SK-N-SH (cell line): Measurements from ENCODE around the gene MUS81.
A peak's percentile ranks its signal among the peaks of the same experiment; 100 is the strongest.

Source experiments
- EP300 ChIP-seq, 2 experiments: IDR thresholded peaks; 2 replicates each; pipeline versions ENCODE4 v1.4.0 to v1.6.1; 2012; ENCODE audit warnings: borderline replicate concordance in 1 of 2, low read depth in 1 of 2, low read length in 1 of 2
- MXI1 ChIP-seq: IDR thresholded peaks from 2 replicates; pipeline ENCODE4 v1.6.1; 2012; ENCODE audit warnings: mild to moderate bottlenecking, low read depth, low read length, improper control_type of control experiment
- SMC3 ChIP-seq: IDR thresholded peaks from 2 replicates; pipeline ENCODE4 v1.6.1; 2012; ENCODE audit warnings: low read depth, low read length, improper control_type of control experiment
- TCF12 ChIP-seq: IDR thresholded peaks from 2 replicates; pipeline ENCODE4 v1.4.0; 2012
- TEAD4 ChIP-seq: IDR thresholded peaks from 2 replicates; pipeline ENCODE4 v1.4.0; 2012; ENCODE audit warnings: mild to moderate bottlenecking, borderline replicate concordance; ENCODE audit not compliant: insufficient read depth
- YY1 ChIP-seq: IDR thresholded peaks from 2 replicates; pipeline ENCODE4 v1.4.0; 2012; ENCODE audit warnings: low read depth, mild to moderate bottlenecking
- TF ChIP-seq, protein P1 (sequence below): fragments of 200-600 bp; sonication (generic); IDR thresholded peaks from 2 replicates; pipeline ENCODE4 v1.6.1; 2017; ENCODE audit warnings: antibody characterized with exemption, mild to moderate bottlenecking, moderate library complexity

DNA sequence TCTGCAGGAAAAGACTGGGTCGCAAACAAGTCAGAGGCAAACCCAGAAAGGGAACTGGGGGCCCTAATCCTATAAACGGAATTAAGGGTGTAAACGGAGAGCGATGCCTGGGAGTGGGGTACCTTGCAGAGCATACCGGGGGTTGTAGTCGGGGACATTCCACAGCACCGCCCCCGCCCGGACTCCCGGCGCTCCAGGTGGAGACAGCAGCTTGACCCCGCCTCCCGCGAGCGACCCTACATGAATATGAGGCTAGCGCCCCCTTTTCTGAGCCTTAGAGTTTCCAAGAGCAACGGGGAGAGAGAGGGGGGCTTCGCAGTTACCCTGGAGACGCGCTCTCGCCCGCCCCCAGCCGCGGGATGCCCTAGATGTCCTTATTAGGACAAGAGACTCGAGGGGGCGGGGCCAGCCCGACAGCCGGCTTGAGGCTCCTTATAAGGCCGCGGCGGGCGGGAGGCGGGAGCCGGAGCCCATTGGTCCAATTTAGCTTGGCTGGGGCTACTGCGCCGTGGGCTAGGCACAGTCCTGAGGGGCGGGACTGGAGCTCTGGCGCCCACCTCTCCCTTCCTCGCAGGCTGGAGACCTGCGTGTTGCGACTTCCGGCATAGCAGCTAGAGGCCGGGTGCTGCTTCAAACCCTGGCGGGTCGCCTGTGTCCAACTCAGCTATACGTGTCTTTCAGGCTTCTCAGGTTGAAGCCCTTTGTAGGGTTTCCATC, 980 bp upstream of the MUS81 start:
- TF ChIP-seq, protein P1, sequence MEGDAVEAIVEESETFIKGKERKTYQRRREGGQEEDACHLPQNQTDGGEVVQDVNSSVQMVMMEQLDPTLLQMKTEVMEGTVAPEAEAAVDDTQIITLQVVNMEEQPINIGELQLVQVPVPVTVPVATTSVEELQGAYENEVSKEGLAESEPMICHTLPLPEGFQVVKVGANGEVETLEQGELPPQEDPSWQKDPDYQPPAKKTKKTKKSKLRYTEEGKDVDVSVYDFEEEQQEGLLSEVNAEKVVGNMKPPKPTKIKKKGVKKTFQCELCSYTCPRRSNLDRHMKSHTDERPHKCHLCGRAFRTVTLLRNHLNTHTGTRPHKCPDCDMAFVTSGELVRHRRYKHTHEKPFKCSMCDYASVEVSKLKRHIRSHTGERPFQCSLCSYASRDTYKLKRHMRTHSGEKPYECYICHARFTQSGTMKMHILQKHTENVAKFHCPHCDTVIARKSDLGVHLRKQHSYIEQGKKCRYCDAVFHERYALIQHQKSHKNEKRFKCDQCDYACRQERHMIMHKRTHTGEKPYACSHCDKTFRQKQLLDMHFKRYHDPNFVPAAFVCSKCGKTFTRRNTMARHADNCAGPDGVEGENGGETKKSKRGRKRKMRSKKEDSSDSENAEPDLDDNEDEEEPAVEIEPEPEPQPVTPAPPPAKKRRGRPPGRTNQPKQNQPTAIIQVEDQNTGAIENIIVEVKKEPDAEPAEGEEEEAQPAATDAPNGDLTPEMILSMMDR = peak; percentile 25; the same call in 1 of the 2 replicates
- TF ChIP-seq YY1 = no peak
- no peak for TF ChIP-seq TEAD4
- peak in 1 of 2 experiments; percentile 20; a peak in 1 of 4 replicates for TF ChIP-seq EP300 (IDR thresholded peaks at IDR 0.05; ENCODE audit: borderline replicate concordance in 1 of 2, low read depth in 1 of 2, low read length in 1 of 2)
- peak; percentile 25 for TF ChIP-seq MXI1
- no peak for TF ChIP-seq TCF12
- no peak for TF ChIP-seq SMC3
